ENCODE measurements around the gene CLCN5.

The CLCN5 gene

GRCh38 chrX:50067435-50068284 lies 145.3 kb downstream of the CLCN5 start:
- TF ChIP-seq CTCF (IDR thresholded peaks at IDR 0.05; ENCODE audit: low read depth, low read length, missing control alignments) = peak; percentile 11
- peak; percentile 13 for DNase-seq (ENCODE audit: low read depth)
- in situ Hi-C loops (cut with HindIII; ENCODE audit: low sequenced_read_pairs) = no loop called here
- H3K4me3 ChIP-seq (ENCODE audit: low read depth, low read length) = peak overlapping the region; percentile 7

GRCh38 chrX:50068285-50068563 lies 145.8 kb downstream of the CLCN5 start:
- H3K4me3 ChIP-seq (ENCODE audit: low read depth, low read length) = no peak overlapping the region
- in situ Hi-C loops (cut with HindIII; ENCODE audit: low sequenced_read_pairs) = no loop called here
- no peak for DNase-seq (ENCODE audit: low read depth)
- TF ChIP-seq CTCF (IDR thresholded peaks at IDR 0.05; ENCODE audit: low read depth, low read length, missing control alignments) = no peak

GRCh38 chrX:50068893-50069292 lies 146.5 kb downstream of the CLCN5 start:
- in situ Hi-C loops (cut with HindIII; ENCODE audit: low sequenced_read_pairs) = no loop called here
- no peak for DNase-seq (ENCODE audit: low read depth)
- H3K4me3 ChIP-seq (ENCODE audit: low read depth, low read length) = no peak overlapping the region
- TF ChIP-seq CTCF (IDR thresholded peaks at IDR 0.05; ENCODE audit: low read depth, low read length, missing control alignments) = no peak

- in situ Hi-C loops (cut with HindIII; ENCODE audit: low sequenced_read_pairs) = no loop called here
- TF ChIP-seq CTCF (IDR thresholded peaks at IDR 0.05; ENCODE audit: low read depth, low read length, missing control alignments) = no peak
- H3K4me3 ChIP-seq (ENCODE audit: low read depth, low read length) = no peak overlapping the region
- no peak for DNase-seq (ENCODE audit: low read depth)
Observed at GRCh38 chrX:50071494-50071893, 149.1 kb downstream of the CLCN5 start.

GRCh38 chrX:50072110-50072509 lies 149.7 kb downstream of the CLCN5 start:
- DNase-seq (ENCODE audit: low read depth) = no peak
- TF ChIP-seq CTCF (IDR thresholded peaks at IDR 0.05; ENCODE audit: low read depth, low read length, missing control alignments) = no peak
- in situ Hi-C loops (cut with HindIII; ENCODE audit: low sequenced_read_pairs) = no loop called here
- H3K4me3 ChIP-seq (ENCODE audit: low read depth, low read length) = no peak overlapping the region

- DNase-seq (ENCODE audit: low read depth) = no peak
- no peak overlapping the region for H3K4me3 ChIP-seq (ENCODE audit: low read depth, low read length)
- in situ Hi-C loops (cut with HindIII; ENCODE audit: low sequenced_read_pairs) = no loop called here
- no peak for TF ChIP-seq CTCF (IDR thresholded peaks at IDR 0.05; ENCODE audit: low read depth, low read length, missing control alignments)
Observed at GRCh38 chrX:50073601-50074000, 151.2 kb downstream of the CLCN5 start.

Measured in astrocyte of the cerebellum (primary cell).